Chondrocyte (in vitro differentiated cells): Measurements from ENCODE around the gene CADPS2. TPM values are rescaled to one million over a fixed set of nuclear protein-coding genes. Genes with fewer than 3 reads are reported as not detected.

Experiments used
- DNase-seq: peaks from one replicate; pipeline ENCODE4 v3.0.0; 2021; ENCODE audit warnings: mixed read lengths, low spot score
- H3K27ac Mint-ChIP-seq: one replicate; pipeline ENCODE4 v1.8.0; 2021; ENCODE audit warnings: mild to moderate bottlenecking, moderate library complexity, mixed read lengths; ENCODE audit not compliant: unreplicated experiment
- H3K27me3 Mint-ChIP-seq: 2 replicates; pipeline ENCODE4 v1.8.0; 2021; ENCODE audit warnings: low read depth, mixed read lengths
- H3K36me3 Mint-ChIP-seq: 2 replicates; pipeline ENCODE4 v1.8.0; 2021; ENCODE audit warnings: low read depth, mixed read lengths
- H3K4me1 Mint-ChIP-seq: 2 replicates; pipeline ENCODE4 v1.8.0; 2021; ENCODE audit warnings: low read depth, mild to moderate bottlenecking, mixed read lengths
- H3K4me3 Mint-ChIP-seq: one replicate; pipeline ENCODE4 v1.8.0; 2021; ENCODE audit warnings: mild to moderate bottlenecking, moderate library complexity, mixed read lengths; ENCODE audit not compliant: unreplicated experiment
- H3K9me3 Mint-ChIP-seq: 2 replicates; pipeline ENCODE4 v1.8.0; 2021; ENCODE audit warnings: low read depth, mixed read lengths
- total RNA-seq: library from RNA; stranded (reverse); gene quantifications from 3 replicates; pipeline ENCODE4 v1.2.1, GENCODE V29; 2021
- TF ChIP-seq, protein P1 (sequence below): fragments of 200-600 bp; sonication (generic); IDR thresholded peaks from 2 replicates; pipeline ENCODE4 v1.5.0; 2021; ENCODE audit warnings: antibody characterized with exemption, mild to moderate bottlenecking, moderate library complexity

Gene CADPS2
- total RNA-seq, 1 donor from 2014 or later, result 0.32 TPM

DNA sequence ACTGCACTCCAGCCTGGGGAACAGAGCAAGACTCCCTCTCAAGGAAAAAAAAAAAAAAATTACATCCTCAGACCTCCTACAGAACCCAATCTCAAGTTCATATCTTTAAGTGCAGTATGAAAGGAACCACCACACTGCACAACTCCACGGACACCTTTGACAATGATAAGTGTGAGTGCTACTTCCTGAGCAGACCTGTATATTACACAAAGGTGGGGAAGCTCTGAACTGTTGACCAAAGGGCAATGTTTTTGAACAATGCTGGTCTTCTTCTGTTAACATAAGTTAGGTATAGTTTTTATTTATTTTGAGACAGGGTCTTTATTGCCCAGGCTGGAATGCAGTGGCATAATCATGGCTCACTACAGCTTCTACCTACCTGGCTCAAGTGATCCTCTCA is 129.4 kb downstream of the CADPS2 start:
- TF ChIP-seq, protein P1, sequence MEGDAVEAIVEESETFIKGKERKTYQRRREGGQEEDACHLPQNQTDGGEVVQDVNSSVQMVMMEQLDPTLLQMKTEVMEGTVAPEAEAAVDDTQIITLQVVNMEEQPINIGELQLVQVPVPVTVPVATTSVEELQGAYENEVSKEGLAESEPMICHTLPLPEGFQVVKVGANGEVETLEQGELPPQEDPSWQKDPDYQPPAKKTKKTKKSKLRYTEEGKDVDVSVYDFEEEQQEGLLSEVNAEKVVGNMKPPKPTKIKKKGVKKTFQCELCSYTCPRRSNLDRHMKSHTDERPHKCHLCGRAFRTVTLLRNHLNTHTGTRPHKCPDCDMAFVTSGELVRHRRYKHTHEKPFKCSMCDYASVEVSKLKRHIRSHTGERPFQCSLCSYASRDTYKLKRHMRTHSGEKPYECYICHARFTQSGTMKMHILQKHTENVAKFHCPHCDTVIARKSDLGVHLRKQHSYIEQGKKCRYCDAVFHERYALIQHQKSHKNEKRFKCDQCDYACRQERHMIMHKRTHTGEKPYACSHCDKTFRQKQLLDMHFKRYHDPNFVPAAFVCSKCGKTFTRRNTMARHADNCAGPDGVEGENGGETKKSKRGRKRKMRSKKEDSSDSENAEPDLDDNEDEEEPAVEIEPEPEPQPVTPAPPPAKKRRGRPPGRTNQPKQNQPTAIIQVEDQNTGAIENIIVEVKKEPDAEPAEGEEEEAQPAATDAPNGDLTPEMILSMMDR, result no peak
- Mint-ChIP-seq H3K27me3 (peaks cover 9% of the 10 kb centered on the region), H3K27ac (no peak overlapping the region), H3K4me3 (no peak overlapping the region), H3K9me3 (no peaks in the 10 kb centered on the region), H3K4me1 (no peaks in the 10 kb centered on the region), H3K36me3 (no peaks in the 10 kb centered on the region)
- DNase-seq, result no peak

DNA sequence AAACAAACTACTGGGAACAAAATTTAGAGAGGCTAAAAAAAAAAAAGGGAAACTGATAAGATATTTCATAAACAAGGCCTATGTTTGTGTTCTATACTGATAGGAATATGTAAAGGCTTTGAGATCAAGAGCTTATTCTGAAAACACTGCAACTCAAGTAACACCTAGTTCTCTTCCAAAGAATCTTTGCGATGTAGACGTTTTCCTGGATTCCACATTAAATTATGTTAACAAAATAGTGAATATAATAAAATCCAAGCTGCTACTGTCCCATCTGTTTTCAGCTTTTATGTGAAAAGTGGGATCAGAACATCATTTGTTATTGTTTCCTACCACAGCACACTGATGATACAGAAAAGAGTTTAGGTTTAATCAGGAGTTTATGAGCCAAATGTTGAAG is 130.6 kb downstream of the CADPS2 start:
- TF ChIP-seq, protein P1, result no peak
- Mint-ChIP-seq H3K4me1 (no peaks in the 10 kb centered on the region), H3K27me3 (peaks cover 13% of the 10 kb centered on the region), H3K27ac (no peak overlapping the region), H3K9me3 (no peaks in the 10 kb centered on the region), H3K36me3 (no peaks in the 10 kb centered on the region), H3K4me3 (no peak overlapping the region)
- no peak for DNase-seq

DNA sequence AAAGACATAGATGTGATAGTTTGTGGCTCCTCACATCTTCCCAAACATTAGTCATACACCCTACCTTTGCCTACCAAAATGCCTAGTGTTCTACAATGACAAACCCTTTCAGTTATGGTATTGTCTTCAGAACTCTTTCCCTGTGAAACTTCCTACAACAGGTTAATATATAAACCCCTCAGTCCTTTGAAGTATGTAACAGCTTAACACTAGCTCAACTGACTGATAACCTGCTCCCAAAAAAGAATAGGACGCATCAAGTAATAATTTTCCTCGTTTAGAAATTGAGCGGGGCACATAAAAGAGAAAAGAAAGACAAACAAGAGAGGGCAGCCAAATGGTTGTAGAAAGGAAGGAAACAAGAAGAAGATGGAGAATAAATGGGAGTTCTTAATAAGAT is 133.7 kb downstream of the CADPS2 start:
- Mint-ChIP-seq H3K4me3 (no peak overlapping the region), H3K9me3 (no peaks in the 10 kb centered on the region), H3K36me3 (no peaks in the 10 kb centered on the region), H3K4me1 (no peaks in the 10 kb centered on the region), H3K27ac (no peak overlapping the region), H3K27me3 (peaks cover 13% of the 10 kb centered on the region)
- no peak for DNase-seq
- TF ChIP-seq, protein P1, result no peak

DNA sequence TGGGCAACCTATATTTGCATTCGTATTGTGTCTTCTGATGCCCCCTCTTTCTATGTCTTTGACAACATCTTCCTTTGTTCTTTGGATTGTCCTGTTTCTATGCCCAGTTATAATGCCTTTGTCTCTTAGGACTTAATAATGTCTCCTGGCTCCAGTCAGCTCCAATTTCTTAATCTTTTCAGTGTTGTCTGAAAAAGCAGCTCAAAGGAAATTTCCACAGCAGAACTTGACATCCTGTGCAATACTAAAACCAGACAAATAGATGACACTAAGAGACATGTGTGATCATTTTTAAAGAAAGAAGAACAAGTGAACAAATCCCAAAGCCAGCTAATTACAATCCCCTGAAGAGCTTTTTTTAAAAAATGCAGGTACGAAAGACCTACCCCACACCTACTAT is 135.9 kb downstream of the CADPS2 start:
- Mint-ChIP-seq H3K27ac (no peak overlapping the region), H3K4me3 (no peak overlapping the region), H3K27me3 (peaks cover 11% of the 10 kb centered on the region), H3K9me3 (no peaks in the 10 kb centered on the region), H3K4me1 (no peaks in the 10 kb centered on the region), H3K36me3 (no peaks in the 10 kb centered on the region)
- TF ChIP-seq, protein P1, result no peak
- DNase-seq, result no peak

DNA sequence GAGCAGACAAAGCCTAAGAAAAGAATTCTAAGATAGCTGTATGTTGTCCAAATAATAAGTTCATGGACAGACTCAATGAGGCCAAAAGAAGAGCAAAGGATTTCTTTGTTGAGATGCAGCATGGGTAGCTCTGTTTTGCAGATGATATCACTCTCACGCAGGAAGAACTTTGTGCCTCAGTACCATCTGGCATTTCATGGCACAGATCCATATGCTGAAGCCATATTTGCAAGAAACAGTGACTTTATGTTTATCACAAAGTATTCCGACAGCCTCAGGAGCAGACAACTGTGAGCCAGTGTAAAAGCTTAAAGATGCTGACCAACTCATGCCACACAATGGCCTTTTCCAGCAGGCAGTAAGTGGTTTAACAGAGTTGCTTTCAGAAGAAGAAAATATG is 138.1 kb downstream of the CADPS2 start:
- no peak for DNase-seq
- H3K4me3 Mint-ChIP-seq, result no peak overlapping the region
- no peaks in the 10 kb centered on the region for H3K36me3 Mint-ChIP-seq
- TF ChIP-seq, protein P1, result no peak
- no peaks in the 10 kb centered on the region for H3K9me3 Mint-ChIP-seq
- peaks cover 8% of the 10 kb centered on the region for H3K27me3 Mint-ChIP-seq
- no peaks in the 10 kb centered on the region for H3K4me1 Mint-ChIP-seq
- no peak overlapping the region for H3K27ac Mint-ChIP-seq
